ENCODE results near the gene CCDC85C.

GRCh38 chr14:99574099-99574880 is 29.7 kb downstream of the CCDC85C start:
- TF ChIP-seq CTCF (IDR thresholded peaks at IDR 0.05) (no peak), EZH2phosphoT487 (IDR thresholded peaks at IDR 0.05; ENCODE audit: borderline replicate concordance, low read depth) (no peak), MAX (IDR thresholded peaks at IDR 0.05; ENCODE audit: low read depth) (peak; percentile 41; the same call in 1 of the 2 replicates), PBX3 (IDR thresholded peaks at IDR 0.05) (peak; percentile 55), POLR2AphosphoS5 (IDR thresholded peaks at IDR 0.05; ENCODE audit: low read depth, low read length) (no peak), REST (IDR thresholded peaks at IDR 0.05; ENCODE audit: low read depth, low read length) (no peak), RFX5 (IDR thresholded peaks at IDR 0.05; ENCODE audit: low read length) (no peak), TCF12 (IDR thresholded peaks at IDR 0.05) (peak; percentile 51; the same call in 1 of the 2 replicates), SMC3 (IDR thresholded peaks at IDR 0.05; ENCODE audit: low read depth, low read length) (no peak)
